ENCODE measurements around the gene CCR9. TPM values are rescaled to one million over a fixed set of nuclear protein-coding genes. Genes with fewer than 3 reads are reported as not detected.

CCR9 gene
- total and polyA plus RNA-seq, 3 donors from 2014 or later, result 0.19 to 0.25 TPM; not detected in 1

- no peak overlapping the region for H3K27ac ChIP-seq
- no peaks in the 10 kb centered on the region for H3K9me3 ChIP-seq
- no peaks in the 10 kb centered on the region for H3K36me3 ChIP-seq (ENCODE audit: low read depth, missing control alignments)
- TF ChIP-seq POLR2A (IDR thresholded peaks at IDR 0.05) (no peak), CTCF (IDR thresholded peaks at IDR 0.05) (no peak)
- no peak overlapping the region for H3K4me3 ChIP-seq
- intact Hi-C loops (cut with DNase I; ENCODE audit: low total_unique reads), result no loop called here
- H3K27me3 ChIP-seq, result no peaks in the 10 kb centered on the region
- no peaks in the 10 kb centered on the region for H3K4me1 ChIP-seq
- 88 to 91% methylated on average over 7 to 9 of the region's 9 CpGs for WGBS, 2 donors
- no peak for DNase-seq
Measured at GRCh38 chr3:45915059-45915439, 28.7 kb downstream of the CCR9 start.

- peak; percentile 22 for DNase-seq
- H3K9me3 ChIP-seq, result no peaks in the 10 kb centered on the region
- intact Hi-C loops (cut with DNase I; ENCODE audit: low total_unique reads), result no loop called here
- no peak overlapping the region for H3K4me3 ChIP-seq
- H3K27me3 ChIP-seq, result no peaks in the 10 kb centered on the region
- TF ChIP-seq CTCF (IDR thresholded peaks at IDR 0.05) (no peak), POLR2A (IDR thresholded peaks at IDR 0.05) (no peak)
- WGBS, 2 donors, result 57 to 59% methylated on average over 13 of the region's 13 CpGs
- H3K4me1 ChIP-seq, result no peaks in the 10 kb centered on the region
- no peak overlapping the region for H3K27ac ChIP-seq
- no peaks in the 10 kb centered on the region for H3K36me3 ChIP-seq (ENCODE audit: low read depth, missing control alignments)
Measured at GRCh38 chr3:45915518-45916231, 29.3 kb downstream of the CCR9 start.

GRCh38 chr3:45917146-45917898 is 31.0 kb downstream of the CCR9 start:
- H3K36me3 ChIP-seq (ENCODE audit: low read depth, missing control alignments), result no peaks in the 10 kb centered on the region
- no peak for DNase-seq
- no peak overlapping the region for H3K4me3 ChIP-seq
- H3K27ac ChIP-seq, result no peak overlapping the region
- 67 to 71% methylated on average over 6 of the region's 6 CpGs for WGBS, 2 donors
- no peaks in the 10 kb centered on the region for H3K4me1 ChIP-seq
- no peaks in the 10 kb centered on the region for H3K27me3 ChIP-seq
- TF ChIP-seq CTCF (IDR thresholded peaks at IDR 0.05), result no peak
- no peak for TF ChIP-seq POLR2A (IDR thresholded peaks at IDR 0.05)
- no peaks in the 10 kb centered on the region for H3K9me3 ChIP-seq
- intact Hi-C loops (cut with DNase I; ENCODE audit: low total_unique reads), result no loop called here

- intact Hi-C loops (cut with DNase I; ENCODE audit: low total_unique reads), result no loop called here
- no peak overlapping the region for H3K27ac ChIP-seq
- TF ChIP-seq CTCF (IDR thresholded peaks at IDR 0.05) (no peak), POLR2A (IDR thresholded peaks at IDR 0.05) (no peak)
- H3K9me3 ChIP-seq, result no peaks in the 10 kb centered on the region
- DNase-seq, result no peak
- no peak overlapping the region for H3K4me3 ChIP-seq
- no peaks in the 10 kb centered on the region for H3K4me1 ChIP-seq
- H3K36me3 ChIP-seq (ENCODE audit: low read depth, missing control alignments), result no peaks in the 10 kb centered on the region
- WGBS, 2 donors, result 81 to 94% methylated on average over 11 to 14 of the region's 14 CpGs
- no peaks in the 10 kb centered on the region for H3K27me3 ChIP-seq
Measured at GRCh38 chr3:45921158-45922038, 35.1 kb downstream of the CCR9 start.

All from testis (tissue), 3 donors.